Stromal cell of bone marrow (primary cell): ENCODE results near the gene UGT2B28.
"Not testable (repeated sequence)": the region's sequence is repeated elsewhere in the genome, so short reads cannot be mapped to it uniquely, and the experiment has no call there.

ENCODE experiments used
- DNase-seq: peaks from one replicate; pipeline ENCODE4 v3.0.0-alpha.2; 2012; ENCODE audit warnings: low read depth

UGT2B28 gene

DNA sequence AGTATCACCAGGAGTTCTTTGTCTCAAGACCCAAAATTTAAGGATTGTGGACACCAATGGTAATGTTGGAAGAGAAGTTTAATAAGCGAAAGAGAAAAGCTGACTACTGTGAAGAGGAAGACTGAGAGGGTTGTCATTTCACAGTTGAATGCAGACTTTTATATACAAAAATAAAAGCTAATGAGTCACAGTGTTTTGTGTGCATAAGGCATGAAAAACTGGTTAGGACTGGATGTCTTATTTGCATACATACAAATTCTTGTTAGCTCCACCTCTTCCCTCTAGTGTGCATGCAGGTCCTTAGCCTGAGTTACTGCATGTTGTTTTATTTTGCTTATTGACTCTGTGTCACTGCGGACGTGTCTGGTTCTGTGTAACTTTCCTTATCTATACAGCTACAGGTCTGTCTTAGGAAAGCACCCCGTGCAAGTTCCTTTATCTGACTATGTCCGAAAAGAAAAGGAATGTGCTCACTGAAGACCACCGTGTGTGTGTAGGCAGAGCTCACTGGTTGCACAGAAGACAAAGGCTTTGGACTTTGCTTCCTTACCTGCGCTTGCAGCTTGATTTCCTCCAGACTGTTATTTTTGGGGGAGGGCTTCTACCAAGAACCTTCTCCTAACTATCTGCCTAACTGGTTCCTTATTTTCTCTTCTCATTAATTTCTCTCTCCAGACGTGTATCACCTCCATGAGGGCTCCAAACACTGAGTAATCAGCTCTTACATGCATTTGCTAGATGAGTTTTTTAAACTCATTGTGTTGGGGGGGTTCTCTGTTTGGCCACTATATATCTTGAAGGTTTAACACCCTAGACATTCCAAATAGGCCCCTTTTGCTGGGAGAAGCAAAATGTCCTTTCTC lies 63.5 kb downstream of the UGT2B28 start:
- DNase-seq, result not testable (repeated sequence)
